GM19463 (cell line): Measurements from ENCODE around the gene DTX2.
"Not testable (repeated sequence)": the region's sequence is repeated elsewhere in the genome, so short reads cannot be mapped to it uniquely, and the experiment has no call there.

Source experiments
- ATAC-seq: cut with Tn5 transposase; IDR thresholded peaks from one replicate; pipeline ENCODE4 v1.9.1; 2021; ENCODE audit warnings: mild to moderate bottlenecking, moderate library complexity; ENCODE audit not compliant: unreplicated experiment

The DTX2 gene

GRCh38 chr7:76461464-76462101 is at the start of gene DTX2:
DTX2 (plus strand) TSS chr7:76461709; CDS start chr7:76480510, 18,801 bp downstream.
- peak; percentile 98 for ATAC-seq

GRCh38 chr7:76412249-76412648 is 49.3 kb upstream of the DTX2 start:
- ATAC-seq: no peak

- ATAC-seq: not testable (repeated sequence)
Measured at GRCh38 chr7:76417654-76418310, 43.7 kb upstream of the DTX2 start.

GRCh38 chr7:76421097-76421496 is 40.4 kb upstream of the DTX2 start:
- not testable (repeated sequence) for ATAC-seq

GRCh38 chr7:76423666-76424412 is 37.7 kb upstream of the DTX2 start:
- ATAC-seq: no peak

- ATAC-seq: peak; percentile 81
Measured at GRCh38 chr7:76424413-76425111, 36.9 kb upstream of the DTX2 start, which contains the start of gene ZP3. ZP3 (plus strand) TSS chr7:76424950; CDS start chr7:76424965, 15 bp downstream.

- ATAC-seq: no peak
Measured at GRCh38 chr7:76425156-76425555, 36.4 kb upstream of the DTX2 start.

- not testable (repeated sequence) for ATAC-seq
Measured at GRCh38 chr7:76425558-76425957, 36.0 kb upstream of the DTX2 start.

- ATAC-seq: no peak
Measured at GRCh38 chr7:76426246-76426645, 35.3 kb upstream of the DTX2 start.

GRCh38 chr7:76427635-76428034 is 33.9 kb upstream of the DTX2 start:
- ATAC-seq: no peak

- ATAC-seq: no peak
Measured at GRCh38 chr7:76428149-76428823, 33.2 kb upstream of the DTX2 start.

- no peak for ATAC-seq
Measured at GRCh38 chr7:76428868-76429805, 32.4 kb upstream of the DTX2 start.

- no peak for ATAC-seq
Measured at GRCh38 chr7:76430211-76430610, 31.3 kb upstream of the DTX2 start.

- no peak for ATAC-seq
Measured at GRCh38 chr7:76430836-76431235, 30.7 kb upstream of the DTX2 start.

GRCh38 chr7:76437873-76438272 is 23.6 kb upstream of the DTX2 start:
- peak; percentile 65 for ATAC-seq

GRCh38 chr7:76439120-76439888 is 22.2 kb upstream of the DTX2 start:
- not testable (repeated sequence) for ATAC-seq

- ATAC-seq: not testable (repeated sequence)
Measured at GRCh38 chr7:76440404-76440803, 21.1 kb upstream of the DTX2 start.

GRCh38 chr7:76441792-76442191 is 19.7 kb upstream of the DTX2 start:
- peak; percentile 45 for ATAC-seq
